Left ventricle myocardium inferior (tissue), 1 donor: ENCODE measurements around the gene MAP1LC3B2. TPM values are rescaled to one million over a fixed set of nuclear protein-coding genes. Genes with fewer than 3 reads are reported as not detected.

Source experiments
- DNase-seq: peaks from one replicate; pipeline ENCODE4 v3.0.0-alpha.2; 2020
- H3K27ac ChIP-seq: fragments of 200-600 bp; replicated peaks from 2 replicates; pipeline ENCODE4 v1.8.0; 2021
- H3K27me3 ChIP-seq: fragments of 200-600 bp; 2 replicates; pipeline ENCODE4 v1.8.0; 2021; ENCODE audit warnings: low read depth
- H3K36me3 ChIP-seq: fragments of 200-600 bp; 2 replicates; pipeline ENCODE4 v1.8.0; 2021
- H3K4me1 ChIP-seq: fragments of 200-600 bp; 2 replicates; pipeline ENCODE4 v1.8.0; 2021
- H3K4me3 ChIP-seq: fragments of 200-600 bp; 2 replicates; pipeline ENCODE4 v1.8.0; 2021; ENCODE audit warnings: mild to moderate bottlenecking, moderate library complexity
- H3K9me3 ChIP-seq: fragments of 200-600 bp; replicated peaks from 2 replicates; pipeline ENCODE4 v1.8.0; 2021
- intact Hi-C: fragments of 100-400 bp; cut with micrococcal nuclease; formaldehyde crosslinking; loops from one replicate; pipeline ENCODE4 v1.11.0; 2022
- total RNA-seq: library from RNA; stranded (reverse); fragmentation: NEBNext Ultra II Directional; extraction: Animal tissue kit (Norgen Biotek cat#: 25700); gene quantifications from one replicate; pipeline ENCODE4 v1.2.1, GENCODE V29; 2021
- TF ChIP-seq, protein P1 (sequence below): fragments of 200-600 bp; IDR thresholded peaks from 2 replicates; pipeline ENCODE4 v1.8.0; 2021; ENCODE audit warnings: antibody characterized with exemption, mild to moderate bottlenecking, borderline replicate concordance
- donor health status: DM: no; HTN: yes; CAD: no; lungs with severe emphysema.

MAP1LC3B2 gene
- total RNA-seq, 1 donor from 2014 or later = 2.9 TPM

GRCh38 chr12:116601933-116602810 lies 43.0 kb downstream of the MAP1LC3B2 start:
- Histone ChIP-seq H3K4me1 (peaks cover 41% of the 10 kb centered on the region), H3K9me3 (no peaks in the 10 kb centered on the region), H3K27me3 (peaks cover 4% of the 10 kb centered on the region), H3K27ac (peak overlapping the region; percentile 49), H3K4me3 (no peak overlapping the region), H3K36me3 (no peaks in the 10 kb centered on the region)
- intact Hi-C loops = no loop called here
- no peak for DNase-seq
- TF ChIP-seq, protein P1, sequence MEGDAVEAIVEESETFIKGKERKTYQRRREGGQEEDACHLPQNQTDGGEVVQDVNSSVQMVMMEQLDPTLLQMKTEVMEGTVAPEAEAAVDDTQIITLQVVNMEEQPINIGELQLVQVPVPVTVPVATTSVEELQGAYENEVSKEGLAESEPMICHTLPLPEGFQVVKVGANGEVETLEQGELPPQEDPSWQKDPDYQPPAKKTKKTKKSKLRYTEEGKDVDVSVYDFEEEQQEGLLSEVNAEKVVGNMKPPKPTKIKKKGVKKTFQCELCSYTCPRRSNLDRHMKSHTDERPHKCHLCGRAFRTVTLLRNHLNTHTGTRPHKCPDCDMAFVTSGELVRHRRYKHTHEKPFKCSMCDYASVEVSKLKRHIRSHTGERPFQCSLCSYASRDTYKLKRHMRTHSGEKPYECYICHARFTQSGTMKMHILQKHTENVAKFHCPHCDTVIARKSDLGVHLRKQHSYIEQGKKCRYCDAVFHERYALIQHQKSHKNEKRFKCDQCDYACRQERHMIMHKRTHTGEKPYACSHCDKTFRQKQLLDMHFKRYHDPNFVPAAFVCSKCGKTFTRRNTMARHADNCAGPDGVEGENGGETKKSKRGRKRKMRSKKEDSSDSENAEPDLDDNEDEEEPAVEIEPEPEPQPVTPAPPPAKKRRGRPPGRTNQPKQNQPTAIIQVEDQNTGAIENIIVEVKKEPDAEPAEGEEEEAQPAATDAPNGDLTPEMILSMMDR = no peak

DNA sequence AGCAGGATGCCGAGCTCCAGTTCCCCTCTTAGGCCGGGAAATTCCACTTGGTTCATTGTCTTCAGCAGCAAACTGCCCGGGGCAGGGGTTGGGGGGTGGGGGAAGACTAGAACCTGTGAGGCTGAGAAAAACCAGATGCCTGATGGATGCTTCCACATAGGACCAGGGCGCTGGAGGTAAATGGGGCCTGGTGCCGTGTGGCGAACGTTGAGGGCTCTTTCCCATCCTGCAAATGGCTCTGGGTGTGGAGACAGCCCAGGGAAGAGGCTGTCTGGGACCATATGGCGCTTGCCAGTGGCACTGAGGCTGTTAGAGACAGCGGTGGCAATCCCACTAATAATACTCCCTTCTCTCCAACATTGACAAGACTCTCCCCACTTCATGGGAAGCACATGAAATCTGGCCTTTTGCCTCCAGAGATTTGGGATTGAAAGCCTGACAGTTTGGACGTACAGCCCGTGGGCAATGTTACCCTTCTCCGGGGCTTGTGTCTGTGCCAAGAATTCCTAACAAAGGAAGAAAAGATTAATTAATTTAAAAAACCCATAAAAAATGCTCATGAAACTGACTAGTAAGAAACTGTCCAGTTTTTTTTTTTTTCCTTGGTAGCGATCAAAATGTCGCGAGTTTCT lies 44.5 kb downstream of the MAP1LC3B2 start:
- no peaks in the 10 kb centered on the region for H3K36me3 ChIP-seq
- TF ChIP-seq, protein P1 = no peak
- no peak overlapping the region for H3K27ac ChIP-seq
- no peaks in the 10 kb centered on the region for H3K9me3 ChIP-seq
- H3K27me3 ChIP-seq = peaks cover 4% of the 10 kb centered on the region
- intact Hi-C loops = no loop called here
- DNase-seq = no peak
- no peak overlapping the region for H3K4me3 ChIP-seq
- H3K4me1 ChIP-seq = peaks cover 32% of the 10 kb centered on the region

DNA sequence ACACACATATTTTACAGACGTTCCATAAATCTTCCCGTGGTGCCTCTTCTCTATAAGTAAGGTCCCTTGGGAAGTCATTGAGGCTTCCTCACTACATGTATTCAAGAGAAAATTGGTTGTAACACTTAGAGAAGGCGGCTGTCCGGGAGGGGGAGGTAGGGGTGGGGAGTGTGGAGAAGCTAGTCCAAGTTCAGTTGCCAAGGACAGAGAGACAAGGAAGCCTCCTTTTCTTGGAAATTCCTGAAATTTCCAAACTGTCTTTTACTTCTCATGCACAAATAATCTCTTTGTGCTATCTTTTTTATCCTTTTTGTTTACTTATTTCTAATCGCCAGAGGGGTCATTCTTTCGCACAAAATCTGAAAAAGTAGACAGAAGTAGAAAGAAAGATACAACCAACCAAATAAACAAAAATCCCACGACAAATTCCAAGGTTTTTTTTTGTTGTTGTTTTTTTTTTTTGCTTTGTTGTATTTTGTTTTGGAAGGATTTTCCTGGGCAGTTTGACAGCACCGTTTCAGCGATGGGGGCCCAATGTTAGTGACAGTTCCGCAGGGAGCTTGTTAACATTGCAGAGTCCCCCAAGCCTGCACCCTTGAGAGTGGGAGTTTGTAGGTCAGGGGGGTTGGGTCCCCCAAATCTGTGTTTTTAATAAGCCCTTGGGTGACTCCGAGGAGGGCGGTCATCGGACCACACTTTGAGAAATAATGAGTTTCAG lies 45.2 kb downstream of the MAP1LC3B2 start:
- Histone ChIP-seq H3K4me1 (peaks cover 31% of the 10 kb centered on the region), H3K27me3 (peaks cover 4% of the 10 kb centered on the region), H3K4me3 (peak overlapping the region; percentile 2), H3K27ac (no peak overlapping the region), H3K9me3 (no peaks in the 10 kb centered on the region), H3K36me3 (no peaks in the 10 kb centered on the region)
- no peak for DNase-seq
- intact Hi-C loops = no loop called here
- TF ChIP-seq, protein P1 = no peak

GRCh38 chr12:116604951-116605641 lies 45.9 kb downstream of the MAP1LC3B2 start:
- H3K27ac ChIP-seq = no peak overlapping the region
- TF ChIP-seq, protein P1 = no peak
- peaks cover 4% of the 10 kb centered on the region for H3K27me3 ChIP-seq
- H3K4me3 ChIP-seq = peak overlapping the region; percentile 2
- H3K36me3 ChIP-seq = no peaks in the 10 kb centered on the region
- H3K4me1 ChIP-seq = peaks cover 32% of the 10 kb centered on the region
- intact Hi-C loops = no loop called here
- H3K9me3 ChIP-seq = no peaks in the 10 kb centered on the region
- no peak for DNase-seq

- Histone ChIP-seq H3K27ac (no peak overlapping the region), H3K27me3 (peaks cover 4% of the 10 kb centered on the region), H3K4me1 (peaks cover 34% of the 10 kb centered on the region), H3K9me3 (no peaks in the 10 kb centered on the region), H3K4me3 (no peak overlapping the region), H3K36me3 (no peaks in the 10 kb centered on the region)
- TF ChIP-seq, protein P1 = no peak
- DNase-seq = no peak
- intact Hi-C loops = no loop called here
Observed at GRCh38 chr12:116606397-116606796, 47.2 kb downstream of the MAP1LC3B2 start.
